H4 (cell line): ENCODE results near the gene CCDC18. TPM values are rescaled to one million over a fixed set of nuclear protein-coding genes. Genes with fewer than 3 reads are reported as not detected.
"Not testable (repeated sequence)": the region's sequence is repeated elsewhere in the genome, so short reads cannot be mapped to it uniquely, and the experiment has no call there.

Experiments
- DNase-seq: peaks from one replicate; pipeline ENCODE4 v3.0.0-alpha.2; 2015; ENCODE audit warnings: low spot score
- total RNA-seq: library from RNA; depleted of rRNA; stranded (reverse); fragments of >200 nt; shearing (Covaris generic); gene quantifications from 2 replicates; pipeline ENCODE4 v1.2.3, GENCODE V29; 2014

The CCDC18 gene
- total RNA-seq, 1 experiment from 2014 or later, result 3.3 TPM

GRCh38 chr1:93235261-93235660 is 54.7 kb downstream of the CCDC18 start:
- no peak for DNase-seq

- DNase-seq, result no peak
Measured at GRCh38 chr1:93237021-93237420, 56.5 kb downstream of the CCDC18 start.

- DNase-seq, result no peak
Measured at GRCh38 chr1:93238425-93238824, 57.9 kb downstream of the CCDC18 start.

- no peak for DNase-seq
Measured at GRCh38 chr1:93239863-93240262, 59.3 kb downstream of the CCDC18 start.

- not testable (repeated sequence) for DNase-seq
Measured at GRCh38 chr1:93243233-93243632, 62.7 kb downstream of the CCDC18 start.

GRCh38 chr1:93244298-93245069 is 64.0 kb downstream of the CCDC18 start:
- DNase-seq, result no peak

- DNase-seq, result no peak
Measured at GRCh38 chr1:93251966-93252365, 71.4 kb downstream of the CCDC18 start.

GRCh38 chr1:93252598-93252997 is 72.1 kb downstream of the CCDC18 start:
- no peak for DNase-seq

- DNase-seq, result no peak
Measured at GRCh38 chr1:93253516-93253915, 73.0 kb downstream of the CCDC18 start.

- DNase-seq, result peak; percentile 3
Measured at GRCh38 chr1:93255222-93256079, 74.9 kb downstream of the CCDC18 start.

GRCh38 chr1:93256433-93256832 is 75.9 kb downstream of the CCDC18 start:
- DNase-seq, result no peak

- DNase-seq, result no peak
Measured at GRCh38 chr1:93257889-93258288, 77.4 kb downstream of the CCDC18 start.

GRCh38 chr1:93260726-93261125 is 80.2 kb downstream of the CCDC18 start:
- DNase-seq, result not testable (repeated sequence)

GRCh38 chr1:93262645-93263044 is 82.1 kb downstream of the CCDC18 start:
- no peak for DNase-seq

GRCh38 chr1:93268888-93269287 is 88.4 kb downstream of the CCDC18 start:
- DNase-seq, result not testable (repeated sequence)

- not testable (repeated sequence) for DNase-seq
Measured at GRCh38 chr1:93275262-93275633, 94.7 kb downstream of the CCDC18 start.

GRCh38 chr1:93275634-93276295 is 95.2 kb downstream of the CCDC18 start:
- DNase-seq, result no peak

- DNase-seq, result not testable (repeated sequence)
Measured at GRCh38 chr1:93277530-93277929, 97.0 kb downstream of the CCDC18 start.

- DNase-seq, result no peak
Measured at GRCh38 chr1:93283496-93283895, 103.0 kb downstream of the CCDC18 start.

GRCh38 chr1:93288558-93288957 is 108.0 kb downstream of the CCDC18 start:
- no peak for DNase-seq

- no peak for DNase-seq
Measured at GRCh38 chr1:93296555-93297154, 116.1 kb downstream of the CCDC18 start.

- DNase-seq, result no peak
Measured at GRCh38 chr1:93301131-93301530, 120.6 kb downstream of the CCDC18 start.
